Right atrium auricular region (tissue), 2 donors: Measurements from ENCODE around the gene GPR141. TPM values are rescaled to one million over a fixed set of nuclear protein-coding genes. Genes with fewer than 3 reads are reported as not detected.

Experiments
- DNase-seq: peaks from one replicate; pipeline ENCODE4 v3.0.0-alpha.2; 2019; ENCODE audit warnings: low spot score
- H3K27ac ChIP-seq, 2 donors: fragments of 200-600 bp; sonication (generic); 1 replicate in 1 of 2; 2 replicates in 1 of 2; pipeline ENCODE4 v1.5.1; 2016 to 2019
- H3K27me3 ChIP-seq, 2 donors: fragments of 200-600 bp; sonication (generic); one replicate each; pipeline versions ENCODE4 v1.5.1 to v1.6.0; 2017 to 2019
- H3K36me3 ChIP-seq: fragments of 200-600 bp; sonication (generic); one replicate; pipeline ENCODE4 v1.5.1; 2016
- H3K4me1 ChIP-seq, 2 donors: fragments of 200-600 bp; sonication (generic); one replicate each; pipeline versions ENCODE4 v1.5.1 to v1.6.0; 2017 to 2019
- H3K4me3 ChIP-seq, 2 donors: fragments of 200-600 bp; sonication (generic); 1 replicate in 1 of 2; 2 replicates in 1 of 2; pipeline ENCODE4 v1.5.1; 2017 to 2019; ENCODE audit warnings: mild to moderate bottlenecking in 1 of 2, moderate library complexity in 1 of 2
- H3K9me3 ChIP-seq, 2 donors: fragments of 200-600 bp; sonication (generic); one replicate each; pipeline ENCODE4 v1.5.1; 2019
- total RNA-seq, 2 donors: library from RNA; depleted of rRNA; stranded (reverse); fragments of >200 nt; gene quantifications; one replicate each; pipeline ENCODE4 v1.1.0, GENCODE V29; 2016
- TF ChIP-seq, protein P1 (sequence below), 2 donors: fragments of 200-600 bp; sonication (generic); IDR thresholded peaks; one replicate each; pipeline ENCODE4 v1.5.1; 2019; ENCODE audit warnings: antibody characterized with exemption in 2 of 2

Gene GPR141
- total RNA-seq, 2 donors from 2014 or later = 0.55 TPM; not detected in 1

DNA sequence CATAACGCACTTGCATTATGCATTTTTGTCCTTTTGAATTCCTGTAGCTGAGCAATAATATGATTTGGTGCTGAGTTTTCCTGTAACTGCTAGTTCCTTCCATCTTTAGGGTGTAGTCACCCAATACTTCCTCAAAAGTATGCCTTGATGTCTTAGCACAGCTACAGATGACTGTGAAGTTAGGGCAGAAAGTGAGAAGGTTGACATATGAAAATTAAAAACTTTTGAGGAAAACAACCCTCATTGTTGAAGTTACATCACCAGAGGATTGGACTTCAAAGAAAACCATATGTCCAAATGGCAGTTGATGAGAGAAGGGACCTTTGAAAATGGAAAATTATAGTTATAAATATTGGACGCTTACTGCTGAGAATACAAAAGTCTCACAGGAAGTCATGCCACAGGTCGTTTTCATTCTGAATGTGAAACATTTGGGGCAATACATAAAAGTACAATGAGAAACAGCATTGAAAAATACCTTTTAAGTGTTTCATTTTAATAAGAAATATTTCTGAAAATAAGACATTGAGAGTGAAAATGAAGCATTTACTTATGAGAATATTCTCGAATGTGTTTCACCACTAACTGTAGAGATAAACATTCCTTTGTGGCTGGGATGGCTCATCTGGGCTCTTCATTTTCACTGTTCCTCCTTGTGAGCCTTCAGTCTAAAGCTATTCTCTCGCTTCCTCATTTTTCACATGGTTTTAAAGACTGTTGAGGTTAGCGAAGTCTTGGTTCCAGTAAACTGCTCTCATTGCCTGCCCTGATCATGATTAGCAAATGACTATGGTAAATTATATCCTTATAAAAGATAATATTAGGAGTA is 103.4 kb downstream of the GPR141 start:
- no peaks in the 10 kb centered on the region for H3K4me1 ChIP-seq
- no peak for DNase-seq
- no peak overlapping the region for H3K27ac ChIP-seq
- H3K27me3 ChIP-seq = no peaks in the 10 kb centered on the region
- TF ChIP-seq, protein P1, sequence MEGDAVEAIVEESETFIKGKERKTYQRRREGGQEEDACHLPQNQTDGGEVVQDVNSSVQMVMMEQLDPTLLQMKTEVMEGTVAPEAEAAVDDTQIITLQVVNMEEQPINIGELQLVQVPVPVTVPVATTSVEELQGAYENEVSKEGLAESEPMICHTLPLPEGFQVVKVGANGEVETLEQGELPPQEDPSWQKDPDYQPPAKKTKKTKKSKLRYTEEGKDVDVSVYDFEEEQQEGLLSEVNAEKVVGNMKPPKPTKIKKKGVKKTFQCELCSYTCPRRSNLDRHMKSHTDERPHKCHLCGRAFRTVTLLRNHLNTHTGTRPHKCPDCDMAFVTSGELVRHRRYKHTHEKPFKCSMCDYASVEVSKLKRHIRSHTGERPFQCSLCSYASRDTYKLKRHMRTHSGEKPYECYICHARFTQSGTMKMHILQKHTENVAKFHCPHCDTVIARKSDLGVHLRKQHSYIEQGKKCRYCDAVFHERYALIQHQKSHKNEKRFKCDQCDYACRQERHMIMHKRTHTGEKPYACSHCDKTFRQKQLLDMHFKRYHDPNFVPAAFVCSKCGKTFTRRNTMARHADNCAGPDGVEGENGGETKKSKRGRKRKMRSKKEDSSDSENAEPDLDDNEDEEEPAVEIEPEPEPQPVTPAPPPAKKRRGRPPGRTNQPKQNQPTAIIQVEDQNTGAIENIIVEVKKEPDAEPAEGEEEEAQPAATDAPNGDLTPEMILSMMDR (IDR thresholded peaks at IDR 0.05) = no peak
- no peak overlapping the region for H3K4me3 ChIP-seq
- no peaks in the 10 kb centered on the region for H3K9me3 ChIP-seq
- no peaks in the 10 kb centered on the region for H3K36me3 ChIP-seq

Other genes starting within 250 kb of the GPR141 start
- 10 to 100 TPM; 24.4 to 45.1 TPM for gene ELMO1, start 234.9 kb upstream of the GPR141 start, total RNA-seq
- not detected for gene NME8, start 164.8 kb downstream of the GPR141 start, total RNA-seq
- gene SFRP4, start 233.1 kb downstream of the GPR141 start, total RNA-seq = 10 to 100 TPM in 1 of 2 donors, 1 to 10 TPM in 1; 5.0 to 11.9 TPM
- gene EPDR1, start 236.9 kb downstream of the GPR141 start, total RNA-seq = 10 to 100 TPM in 1 of 2 donors, 1 to 10 TPM in 1; 9.9 to 36.3 TPM